Stimulated activated CD8-positive, alpha-beta memory T cell treated with anti-CD3 and anti-CD28 coated beads, Interleukin-4, amount 100 ng/mL, for 4 hours (primary cell): ENCODE measurements around the gene SLC66A2.

Experiments used
- DNase-seq, 2 donors: peaks; one replicate each; pipeline ENCODE4 v3.0.0-alpha.2; 2020; ENCODE audit warnings: low read depth in 2 of 2, low spot score in 1 of 2

SLC66A2 gene

GRCh38 chr18:79952456-79952995, 1.1 kb upstream of the SLC66A2 start:
- DNase-seq = no peak

GRCh38 chr18:79950515-79951341, 725 bp downstream of the SLC66A2 start:
- DNase-seq = no peak

DNA sequence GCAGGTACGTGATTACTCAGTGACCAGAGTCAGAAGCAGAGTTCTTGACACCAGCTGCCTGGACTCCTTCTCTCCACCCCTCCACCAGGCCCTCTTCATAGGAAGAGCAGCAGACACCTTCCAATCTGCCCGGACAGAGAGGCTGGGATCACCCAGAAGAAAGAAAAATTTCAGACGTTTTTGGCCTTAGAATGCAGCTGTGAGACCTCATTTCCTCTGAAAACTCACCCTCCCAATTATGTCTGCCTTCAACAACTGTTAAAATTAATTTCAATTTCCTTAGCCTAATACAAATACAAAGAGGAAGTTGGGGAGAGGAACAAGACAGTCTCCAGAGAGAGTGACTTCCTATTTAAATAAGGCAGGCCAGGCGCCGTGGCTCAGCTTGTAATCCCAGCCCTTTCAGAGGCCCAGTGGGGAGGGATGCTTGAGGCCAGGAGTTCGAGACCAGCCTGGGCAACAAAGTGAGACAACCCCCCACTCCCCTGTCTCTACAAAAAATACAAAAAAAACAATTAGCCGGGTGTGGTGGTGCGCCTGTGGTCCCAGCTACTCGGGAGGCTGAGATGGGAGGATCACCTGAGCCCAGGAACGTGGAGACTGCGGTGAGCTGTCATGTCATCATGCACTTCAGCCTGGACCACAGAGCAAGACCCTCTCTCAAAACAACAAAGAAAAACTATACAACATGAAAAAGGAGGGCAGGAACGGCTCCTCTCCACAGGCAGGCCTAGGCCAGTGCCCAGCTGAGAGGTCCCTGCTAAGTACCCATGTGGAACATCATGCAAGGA, 1.6 kb downstream of the SLC66A2 start:
- no peak for DNase-seq

GRCh38 chr18:79948719-79949411, 2.6 kb downstream of the SLC66A2 start:
- DNase-seq = no peak

DNA sequence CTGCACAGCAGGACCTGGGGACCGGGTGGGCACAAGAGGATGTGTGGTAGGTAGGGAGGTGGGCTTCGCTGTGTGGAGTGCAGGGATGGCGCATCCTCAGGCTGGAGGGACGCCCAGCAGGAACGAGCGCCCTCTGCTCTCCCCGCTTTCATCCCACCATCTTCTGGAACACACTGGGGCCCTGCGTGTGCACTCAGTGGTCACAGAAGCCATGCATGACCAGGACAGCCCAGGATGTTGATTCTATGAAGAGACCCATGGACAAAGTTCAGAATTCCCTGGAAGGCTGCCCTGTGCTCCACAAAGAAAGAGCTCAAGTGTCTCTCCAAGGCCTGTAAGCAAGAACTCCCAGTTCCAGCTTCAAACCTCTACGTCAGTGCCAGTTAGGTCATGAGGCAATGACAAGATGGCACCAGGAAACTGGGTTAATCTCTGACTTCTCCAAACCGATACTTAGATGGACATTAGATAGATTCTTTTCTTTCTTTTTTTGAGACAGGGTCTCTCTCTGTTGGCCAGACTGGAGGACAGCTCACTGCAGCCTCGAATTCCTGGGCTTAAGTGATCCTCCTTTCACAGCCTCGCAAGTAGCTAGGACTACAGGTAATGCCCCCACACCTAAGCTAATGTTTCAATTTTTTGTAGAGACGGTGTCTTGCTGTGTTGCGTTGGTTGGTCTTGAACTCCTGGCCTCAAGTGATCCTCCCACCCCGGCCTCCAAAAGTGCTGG, 3.4 kb downstream of the SLC66A2 start:
- no peak for DNase-seq

- no peak for DNase-seq
Observed at GRCh38 chr18:79947054-79947755, 4.2 kb downstream of the SLC66A2 start.

DNA sequence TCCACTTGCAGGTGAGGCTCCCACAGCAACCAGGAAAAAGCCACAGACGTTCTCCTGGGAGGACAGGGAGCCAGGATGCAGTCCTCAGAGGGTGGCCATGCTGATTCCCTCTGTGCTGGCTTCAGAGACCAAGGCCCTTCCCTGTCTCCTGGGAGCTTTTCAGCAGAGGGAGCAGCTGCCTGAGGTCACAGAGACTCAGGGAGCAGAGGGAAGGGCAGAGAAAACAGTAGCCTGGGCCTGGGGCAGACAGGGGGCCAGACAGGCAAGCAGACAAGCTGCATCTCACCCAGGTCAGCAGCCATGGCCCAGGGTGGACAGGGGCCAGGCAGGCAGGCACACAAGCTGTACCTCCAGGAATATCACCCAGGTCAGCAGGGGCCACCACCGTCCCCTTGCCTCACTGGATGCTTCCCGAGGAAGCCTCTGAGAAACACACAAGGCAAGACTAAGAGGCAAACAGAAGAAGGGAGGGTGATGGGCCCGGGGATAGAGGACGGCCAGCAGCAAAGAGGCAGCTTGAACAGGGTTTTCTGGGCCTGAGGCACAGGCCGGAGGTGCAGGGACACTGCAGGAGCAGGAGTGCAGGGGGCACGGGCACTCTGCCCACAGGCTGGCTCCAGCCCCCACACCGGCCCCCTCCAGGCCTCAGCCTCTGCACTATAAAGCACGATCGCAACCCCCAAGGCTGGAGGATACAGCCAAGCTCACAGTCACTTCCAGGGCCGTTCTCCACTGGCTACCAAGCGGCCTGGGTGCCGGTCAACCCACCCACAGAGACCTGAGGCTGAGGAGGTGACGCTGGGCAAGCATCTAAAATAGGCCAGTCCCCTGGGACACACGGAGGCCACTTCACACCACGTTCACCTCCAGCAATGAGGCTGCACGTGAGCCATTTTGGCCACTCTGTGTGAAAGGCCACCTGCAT, 6.1 kb downstream of the SLC66A2 start:
- no peak for DNase-seq

DNA sequence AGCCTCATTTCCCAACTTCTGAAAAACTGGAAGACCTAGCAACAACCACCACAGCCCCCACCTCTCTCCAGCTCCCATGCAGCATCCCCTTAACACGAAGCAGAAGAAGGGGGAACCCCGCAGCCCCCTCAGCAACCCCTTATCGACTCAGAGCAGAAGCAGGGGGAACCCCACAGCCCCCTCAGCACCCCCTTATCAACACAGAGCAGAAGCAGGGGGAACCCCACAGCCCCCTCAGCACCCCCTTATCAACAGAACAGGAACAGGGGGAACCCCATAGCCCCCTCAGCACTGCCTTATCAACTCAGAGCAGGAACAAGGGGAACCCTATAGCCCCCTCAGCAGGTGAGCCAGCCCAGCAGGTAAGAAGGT, 6.7 kb downstream of the SLC66A2 start:
- DNase-seq = no peak

DNA sequence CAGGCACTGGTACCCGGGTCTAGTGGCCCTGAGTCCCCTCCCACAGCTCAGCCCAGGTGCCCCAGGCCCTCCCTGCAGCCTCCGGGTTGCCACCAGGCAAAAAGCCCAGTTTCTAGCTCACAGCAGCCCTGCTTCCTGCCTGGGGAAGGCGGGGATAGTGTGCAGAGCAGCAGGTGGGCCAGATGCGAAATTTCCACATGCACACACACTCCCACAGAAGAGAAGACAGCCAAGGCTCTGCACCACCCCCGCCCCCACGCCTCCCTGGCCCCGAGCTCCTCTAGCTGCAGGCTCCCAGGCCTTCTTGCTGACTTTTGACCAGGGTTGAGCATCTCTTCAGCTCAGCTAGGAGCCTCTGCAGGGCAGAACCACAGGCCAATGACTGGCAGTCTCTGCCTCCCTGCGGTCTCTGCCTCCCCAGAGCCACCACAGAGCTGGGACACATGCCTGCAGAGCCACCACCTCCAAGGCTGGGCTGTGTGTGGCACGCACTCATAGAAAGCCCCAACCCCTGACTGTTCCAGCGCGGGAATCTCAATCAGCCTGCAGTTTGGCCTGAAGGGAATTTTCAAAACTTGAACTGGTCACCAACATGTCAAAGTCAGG, 7.2 kb downstream of the SLC66A2 start:
- no peak for DNase-seq

DNA sequence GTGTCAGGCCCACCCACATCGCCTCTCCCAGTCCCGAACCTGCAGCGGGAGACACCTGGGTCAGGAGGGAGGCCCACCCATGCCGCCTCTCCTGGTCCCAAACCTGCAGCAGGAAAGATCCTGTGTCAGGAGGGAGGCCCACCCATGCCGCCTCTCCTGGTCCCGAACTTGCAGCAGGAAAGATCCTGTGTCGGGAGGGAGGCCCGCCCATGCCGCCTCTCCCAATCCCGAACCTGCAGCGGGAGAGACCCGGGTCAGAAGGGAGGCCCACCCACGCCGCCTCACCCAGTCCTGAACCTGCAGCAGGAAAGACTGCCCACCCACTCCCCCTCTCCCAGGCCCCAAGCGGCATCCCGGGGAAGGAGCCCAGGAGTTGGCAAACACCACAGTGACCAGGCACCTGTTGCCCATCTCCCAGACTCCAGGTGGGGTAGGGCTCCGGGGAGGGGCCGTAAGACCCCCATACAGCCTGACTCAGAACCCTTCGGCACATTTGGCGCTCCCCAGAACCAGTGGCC, 7.8 kb downstream of the SLC66A2 start:
- DNase-seq = no peak

DNA sequence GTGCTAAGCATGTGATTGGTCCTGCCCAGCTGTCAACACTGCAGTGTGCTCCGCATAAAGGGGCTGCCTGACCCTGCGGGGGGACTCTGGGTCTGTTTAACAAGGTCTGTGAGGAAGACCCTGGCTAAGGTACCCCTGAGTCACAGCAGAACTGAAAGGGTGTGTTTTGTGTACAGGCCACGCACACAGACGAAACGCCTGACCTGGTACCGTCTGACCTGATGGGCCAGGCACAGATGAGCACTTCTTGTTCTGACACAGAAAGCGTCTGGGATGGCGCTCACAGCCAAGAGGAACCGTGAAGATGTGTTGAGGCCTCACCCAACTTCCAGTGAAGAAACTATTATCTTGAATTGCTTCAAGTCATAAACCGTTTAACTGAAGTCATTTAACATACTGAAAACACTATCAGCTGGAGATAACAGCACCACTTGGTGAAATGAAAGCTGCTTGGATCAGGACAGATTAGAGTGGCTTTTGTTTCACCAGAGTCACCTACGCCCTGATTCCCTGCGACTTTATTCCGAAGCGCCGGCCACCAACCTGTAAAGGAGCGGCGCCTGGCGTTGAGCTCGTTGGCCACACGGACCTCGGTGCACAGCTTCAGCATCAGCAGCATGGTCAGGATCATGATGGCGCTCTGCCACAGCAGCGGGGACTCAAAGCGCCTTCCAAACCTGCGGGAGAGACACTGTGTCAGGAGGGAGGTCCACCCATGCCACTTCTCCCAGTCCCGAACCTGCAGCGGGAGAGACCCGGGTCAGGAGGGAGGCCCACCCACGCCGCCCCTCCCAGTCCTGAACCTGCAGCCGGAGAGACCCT, 8.5 kb downstream of the SLC66A2 start:
- DNase-seq = no peak

- no peak for DNase-seq
Observed at GRCh38 chr18:79942211-79942610, 9.2 kb downstream of the SLC66A2 start.

- DNase-seq = no peak
Observed at GRCh38 chr18:79941473-79942119, 9.9 kb downstream of the SLC66A2 start.

GRCh38 chr18:79940814-79941472, 10.5 kb downstream of the SLC66A2 start:
- DNase-seq = no peak

DNA sequence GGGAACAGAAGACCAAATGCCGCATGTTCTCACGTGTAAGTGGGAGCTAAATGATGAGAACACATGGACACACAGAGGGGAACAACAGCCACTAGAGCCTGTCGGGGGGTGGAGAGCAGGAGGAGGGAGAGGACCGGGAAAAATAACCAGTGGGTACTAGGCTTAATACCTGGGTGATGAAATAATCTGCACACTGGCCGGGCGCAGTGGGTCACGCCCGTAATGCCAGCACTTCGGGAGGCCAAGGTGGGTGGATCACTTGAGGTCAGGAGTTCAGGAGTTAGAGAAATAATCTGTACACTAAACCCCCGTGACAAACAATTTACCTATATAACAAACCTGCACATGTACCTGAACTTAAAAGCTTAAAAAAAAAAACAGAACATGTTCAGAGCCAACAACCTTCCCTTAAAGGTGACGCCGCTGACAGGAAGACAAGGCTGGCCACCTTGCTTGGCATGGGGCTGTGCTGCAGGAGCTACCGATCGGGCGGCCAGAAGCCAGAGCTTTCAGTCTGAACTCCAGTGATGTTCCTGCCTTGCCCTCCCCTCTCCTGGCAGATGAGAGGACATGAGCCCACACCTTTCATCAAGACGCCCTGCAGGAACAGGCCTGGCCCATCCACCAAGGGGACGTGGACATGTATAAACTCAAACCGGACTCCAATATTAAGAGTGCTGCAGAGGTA, 11.2 kb downstream of the SLC66A2 start:
- DNase-seq = no peak

GRCh38 chr18:79939096-79939495, 12.4 kb downstream of the SLC66A2 start:
- DNase-seq = no peak
